GM19099 (cell line): Measurements from ENCODE around the gene RHOA.
A peak's percentile ranks its signal among the peaks of the same experiment; 100 is the strongest.

Experiments used
- POLR2A ChIP-seq: IDR thresholded peaks from 3 replicates; pipeline ENCODE4 v1.6.1; 2011; ENCODE audit warnings: low read depth; ENCODE audit not compliant: insufficient read length; ENCODE audit errors: extremely low read depth

Gene RHOA

DNA sequence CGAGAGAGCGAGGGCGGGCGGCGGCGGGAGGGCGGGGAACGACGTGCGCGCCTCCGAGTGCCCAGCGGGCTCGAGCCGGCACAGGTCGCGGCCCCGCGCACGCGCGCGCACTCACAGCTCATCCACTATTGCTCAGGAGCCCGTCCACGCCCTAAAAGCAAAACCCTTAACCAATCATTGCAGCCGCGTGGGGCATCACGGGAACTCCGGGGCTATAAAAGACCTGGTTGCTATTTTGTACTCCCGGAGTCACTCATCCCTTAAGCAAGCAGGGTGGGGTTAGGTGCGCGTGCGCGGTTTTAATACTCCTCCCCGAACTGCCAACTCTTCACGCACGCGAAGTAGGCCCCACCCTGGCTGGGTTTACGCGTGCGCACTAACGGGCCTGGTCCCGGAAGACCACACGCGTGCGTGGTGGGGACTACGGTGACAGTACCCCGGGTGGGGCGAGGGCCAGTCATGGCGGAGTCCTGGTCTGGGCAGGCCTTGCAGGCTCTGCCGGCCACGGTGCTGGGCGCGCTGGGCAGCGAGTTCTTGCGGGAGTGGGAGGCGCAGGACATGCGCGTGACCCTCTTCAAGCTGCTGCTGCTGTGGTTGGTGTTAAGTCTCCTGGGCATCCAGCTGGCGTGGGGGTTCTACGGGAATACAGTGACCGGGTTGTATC is at the start of gene RHOA, which contains the start of gene TCTA:
Gene RHOA, minus strand, starts transcription at position 9 of the 664 bp plus-strand sequence. CDS start 36,387 bp downstream, outside the sequence.
Gene TCTA, plus strand, starts transcription at position 456 of the 664 bp plus-strand sequence. Its CDS starts 4 bp downstream, at position 460.
- TF ChIP-seq POLR2A: peak; percentile 99

DNA sequence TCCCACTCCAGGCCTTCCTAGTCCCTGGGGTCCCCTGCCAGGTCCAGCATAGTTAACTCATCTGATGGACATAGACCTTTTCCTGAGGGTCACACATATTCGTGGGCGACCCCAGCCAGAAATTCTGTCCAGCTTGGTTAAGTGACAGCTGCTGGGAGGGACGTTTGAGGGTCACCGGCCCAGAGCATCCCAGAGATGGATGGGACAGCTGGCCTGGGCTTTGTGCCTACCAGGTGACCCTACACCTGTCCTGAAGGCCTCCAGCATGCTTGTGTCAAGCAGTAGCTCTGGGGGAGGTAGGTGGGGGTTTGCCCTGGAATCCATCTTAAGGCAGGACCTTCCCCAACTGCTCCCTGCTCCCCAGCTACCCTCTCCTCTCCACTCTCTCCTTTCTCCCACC is 49.2 kb upstream of the RHOA start:
- no peak for TF ChIP-seq POLR2A

- no peak for TF ChIP-seq POLR2A
Measured at GRCh38 chr3:49460188-49460890, 48.6 kb upstream of the RHOA start.

- TF ChIP-seq POLR2A: no peak
Measured at GRCh38 chr3:49456466-49456865, 44.7 kb upstream of the RHOA start.

- no peak for TF ChIP-seq POLR2A
Measured at GRCh38 chr3:49454898-49455681, 43.3 kb upstream of the RHOA start.

DNA sequence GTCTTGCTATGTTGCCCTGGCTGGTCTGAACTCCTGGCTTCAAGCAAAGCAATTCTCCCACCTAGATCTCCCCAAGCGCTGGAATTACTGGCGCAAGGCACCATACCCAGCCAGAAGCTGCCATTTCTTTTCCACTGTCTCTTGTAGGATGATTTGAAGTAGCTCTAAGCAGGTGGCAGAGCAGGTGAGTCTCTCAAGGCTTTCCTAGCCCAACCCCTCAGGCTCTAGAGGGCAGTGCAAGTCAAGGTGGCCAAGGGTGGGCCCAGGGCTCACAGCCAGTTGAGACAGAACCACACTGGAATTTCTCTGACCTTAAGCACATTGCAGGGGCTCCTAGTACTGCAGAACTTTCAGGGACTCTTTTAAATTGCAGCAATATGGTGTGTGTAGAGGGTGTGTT is 42.7 kb upstream of the RHOA start:
- TF ChIP-seq POLR2A: no peak

- TF ChIP-seq POLR2A: no peak
Measured at GRCh38 chr3:49453621-49454020, 41.8 kb upstream of the RHOA start.

DNA sequence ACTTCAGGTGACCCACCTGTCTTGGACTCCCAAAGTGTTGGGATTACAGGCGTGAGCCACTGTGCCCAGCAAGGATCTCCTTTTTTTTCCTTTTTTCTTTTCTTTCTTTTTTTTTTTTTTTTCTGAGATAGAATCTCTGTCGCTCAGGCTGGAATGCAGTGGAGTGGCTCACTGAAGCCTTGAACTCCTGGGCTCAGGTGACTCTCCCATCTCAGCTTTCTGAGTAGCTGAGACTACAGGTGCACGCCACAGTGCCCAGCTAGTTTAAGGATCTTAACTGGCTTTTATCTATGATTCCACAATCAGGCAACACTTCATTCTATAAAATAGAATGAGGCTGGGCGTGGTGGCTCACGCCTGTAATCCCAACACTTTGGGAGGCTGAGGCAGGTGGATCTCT is 33.6 kb upstream of the RHOA start:
- no peak for TF ChIP-seq POLR2A

DNA sequence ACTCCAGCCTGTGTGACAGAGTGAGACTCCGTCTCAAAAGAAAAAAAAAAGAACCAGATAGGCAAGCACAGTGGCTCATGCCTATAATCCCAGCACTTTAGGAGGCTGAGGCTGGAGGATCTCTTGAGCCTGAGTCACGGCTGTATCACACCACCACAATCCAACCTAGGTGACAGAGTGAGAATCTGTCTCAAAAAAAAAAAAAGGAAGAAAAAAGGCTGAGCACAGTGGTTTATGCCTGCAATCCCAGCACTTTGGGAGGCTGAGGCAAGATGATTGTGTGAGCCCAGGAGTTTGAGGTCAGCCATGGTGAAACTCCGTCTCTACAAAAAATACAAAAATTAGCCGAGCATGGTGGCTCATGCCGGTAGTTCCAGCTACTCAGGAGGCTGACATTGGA is 23.0 kb upstream of the RHOA start:
- no peak for TF ChIP-seq POLR2A

DNA sequence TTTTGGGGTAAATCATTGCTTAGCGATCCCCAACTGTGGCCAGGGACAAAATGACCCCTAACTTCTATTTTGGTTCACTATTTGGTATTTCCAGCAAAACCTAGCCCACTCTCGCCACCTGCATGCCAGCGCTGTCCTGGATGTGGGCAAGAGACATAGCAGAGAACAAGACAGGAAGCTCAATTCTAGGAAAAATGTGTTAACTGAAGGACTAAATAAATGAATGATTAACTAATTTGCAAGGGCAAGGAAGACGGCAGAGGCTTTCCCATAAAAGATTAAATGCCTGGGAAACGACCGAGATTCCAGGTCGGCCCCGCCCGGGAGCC is 16.9 kb upstream of the RHOA start:
- no peak for TF ChIP-seq POLR2A

GRCh38 chr3:49427586-49427985 is 15.8 kb upstream of the RHOA start:
- TF ChIP-seq POLR2A: no peak

DNA sequence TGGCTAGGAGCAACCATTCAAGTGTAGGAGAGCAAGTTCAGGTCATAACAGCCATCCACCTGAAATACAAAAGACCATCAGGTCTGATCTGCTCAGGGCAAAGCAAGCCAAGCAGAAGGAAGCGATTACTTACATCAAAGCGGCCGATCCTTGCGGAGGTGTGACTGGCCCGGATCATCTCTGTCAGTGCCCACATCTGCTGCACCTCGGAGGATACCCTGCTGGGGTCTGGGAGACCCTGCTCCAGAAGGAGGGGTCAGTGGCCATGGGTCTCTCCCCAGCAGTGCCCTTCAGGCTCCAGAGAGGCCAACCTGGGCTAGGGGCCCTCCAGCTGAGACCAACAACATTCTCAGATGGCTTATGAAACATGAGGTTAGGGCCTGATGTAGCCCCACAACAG is 13.0 kb upstream of the RHOA start:
- no peak for TF ChIP-seq POLR2A

DNA sequence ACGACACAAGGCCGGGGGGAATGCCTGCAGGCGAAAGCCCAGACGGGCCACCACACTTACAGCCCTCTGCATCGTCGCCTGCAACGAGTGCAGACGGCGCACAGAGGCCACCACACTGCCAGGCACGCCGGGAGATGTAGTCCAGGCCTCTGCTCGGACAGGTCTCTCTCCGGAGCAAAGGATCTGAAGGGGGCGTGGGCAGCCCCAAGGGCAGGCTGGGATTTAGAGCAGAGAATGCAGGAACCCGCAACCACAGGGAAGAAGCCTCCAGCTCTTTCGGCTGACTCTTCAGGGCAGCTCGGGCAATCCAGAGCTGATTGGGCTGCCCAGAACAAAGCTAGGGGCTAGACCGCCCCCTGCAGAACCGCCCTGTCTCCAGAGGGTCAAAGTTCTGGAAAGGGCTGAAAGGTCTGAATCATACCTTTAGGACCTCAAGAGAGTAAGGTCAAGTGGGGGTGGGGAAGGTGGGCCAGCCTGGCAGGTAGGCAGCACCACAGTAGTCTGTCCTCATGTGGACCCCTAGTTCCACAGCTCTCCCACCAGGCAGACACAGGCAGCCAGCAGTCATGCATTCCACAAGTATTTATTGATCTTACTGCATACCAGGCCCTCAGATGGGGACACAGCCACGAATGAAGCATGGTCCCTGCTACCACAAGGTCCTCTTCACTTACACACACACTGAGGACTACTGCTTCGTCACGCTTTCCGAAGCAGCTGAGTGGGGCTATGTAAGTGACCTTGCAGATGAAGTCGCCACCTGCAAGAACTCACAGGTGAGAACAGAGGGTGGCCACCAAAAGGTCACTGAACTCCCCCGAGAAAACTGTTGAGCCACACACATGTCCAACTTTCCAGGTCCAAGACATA is 10.8 kb upstream of the RHOA start, which contains the start of gene AMT:
Gene AMT, minus strand, starts transcription at position 95 of the 870 bp plus-strand sequence. Its CDS starts 23 bp downstream, at position 72.
- TF ChIP-seq POLR2A: no peak

GRCh38 chr3:49421890-49422378 is 10.2 kb upstream of the RHOA start:
- no peak for TF ChIP-seq POLR2A
